ENCODE measurements around the gene PTPRA. TPM values are rescaled to one million over a fixed set of nuclear protein-coding genes. Genes with fewer than 3 reads are reported as not detected.
"Not testable (repeated sequence)": the region's sequence is repeated elsewhere in the genome, so short reads cannot be mapped to it uniquely, and the experiment has no call there.

The PTPRA gene
- total RNA-seq, 1 donor from 2014 or later: 54.3 TPM

- Mint-ChIP-seq H3K4me3 (ENCODE audit: unreplicated experiment) (peak overlapping the region; percentile 86), H3K4me1 (ENCODE audit: low read depth) (peaks cover 16% of the 10 kb centered on the region), H3K9me3 (ENCODE audit: low read depth) (no peaks in the 10 kb centered on the region), H3K27ac (ENCODE audit: unreplicated experiment) (no peak overlapping the region), H3K27me3 (ENCODE audit: low read depth) (no peaks in the 10 kb centered on the region), H3K36me3 (ENCODE audit: low read depth) (peaks cover 14% of the 10 kb centered on the region)
- TF ChIP-seq, protein P1, sequence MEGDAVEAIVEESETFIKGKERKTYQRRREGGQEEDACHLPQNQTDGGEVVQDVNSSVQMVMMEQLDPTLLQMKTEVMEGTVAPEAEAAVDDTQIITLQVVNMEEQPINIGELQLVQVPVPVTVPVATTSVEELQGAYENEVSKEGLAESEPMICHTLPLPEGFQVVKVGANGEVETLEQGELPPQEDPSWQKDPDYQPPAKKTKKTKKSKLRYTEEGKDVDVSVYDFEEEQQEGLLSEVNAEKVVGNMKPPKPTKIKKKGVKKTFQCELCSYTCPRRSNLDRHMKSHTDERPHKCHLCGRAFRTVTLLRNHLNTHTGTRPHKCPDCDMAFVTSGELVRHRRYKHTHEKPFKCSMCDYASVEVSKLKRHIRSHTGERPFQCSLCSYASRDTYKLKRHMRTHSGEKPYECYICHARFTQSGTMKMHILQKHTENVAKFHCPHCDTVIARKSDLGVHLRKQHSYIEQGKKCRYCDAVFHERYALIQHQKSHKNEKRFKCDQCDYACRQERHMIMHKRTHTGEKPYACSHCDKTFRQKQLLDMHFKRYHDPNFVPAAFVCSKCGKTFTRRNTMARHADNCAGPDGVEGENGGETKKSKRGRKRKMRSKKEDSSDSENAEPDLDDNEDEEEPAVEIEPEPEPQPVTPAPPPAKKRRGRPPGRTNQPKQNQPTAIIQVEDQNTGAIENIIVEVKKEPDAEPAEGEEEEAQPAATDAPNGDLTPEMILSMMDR (IDR thresholded peaks at IDR 0.05): no peak
- no peak for DNase-seq (ENCODE audit: low spot score)
These were observed 174.5 kb downstream of the PTPRA start for GRCh38 chr20:3047486-3048419.

GRCh38 chr20:3051385-3052019 is 178.2 kb downstream of the PTPRA start:
- H3K4me3 Mint-ChIP-seq (ENCODE audit: unreplicated experiment): no peak overlapping the region
- peaks cover 9% of the 10 kb centered on the region for H3K4me1 Mint-ChIP-seq (ENCODE audit: low read depth)
- no peak overlapping the region for H3K27ac Mint-ChIP-seq (ENCODE audit: unreplicated experiment)
- TF ChIP-seq, protein P1 (IDR thresholded peaks at IDR 0.05): no peak
- H3K27me3 Mint-ChIP-seq (ENCODE audit: low read depth): no peaks in the 10 kb centered on the region
- H3K36me3 Mint-ChIP-seq (ENCODE audit: low read depth): peaks cover 14% of the 10 kb centered on the region
- DNase-seq (ENCODE audit: low spot score): no peak
- no peaks in the 10 kb centered on the region for H3K9me3 Mint-ChIP-seq (ENCODE audit: low read depth)

DNA sequence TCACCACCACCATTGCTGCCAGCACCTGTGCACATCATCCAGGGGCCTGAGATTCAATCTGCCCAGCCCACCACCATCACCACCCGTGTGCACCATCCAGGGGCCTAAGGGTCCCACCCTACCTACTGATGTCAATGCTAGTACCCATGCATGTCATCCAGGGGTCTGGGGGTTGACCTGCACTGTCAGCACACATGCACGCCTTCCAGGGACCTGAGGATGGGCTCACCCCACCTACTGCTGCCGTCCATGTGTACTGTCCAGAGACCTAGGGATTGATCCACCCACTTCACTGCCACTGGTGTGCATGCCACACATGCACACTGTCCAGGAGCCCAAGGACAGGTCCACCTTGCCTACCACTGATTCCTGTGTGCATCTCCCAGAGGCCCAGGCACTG is 186.2 kb downstream of the PTPRA start:
- H3K4me1 Mint-ChIP-seq (ENCODE audit: low read depth): no peaks in the 10 kb centered on the region
- peaks cover under 1% of the 10 kb centered on the region for H3K27me3 Mint-ChIP-seq (ENCODE audit: low read depth)
- no peak overlapping the region for H3K4me3 Mint-ChIP-seq (ENCODE audit: unreplicated experiment)
- no peak for DNase-seq (ENCODE audit: low spot score)
- H3K27ac Mint-ChIP-seq (ENCODE audit: unreplicated experiment): no peak overlapping the region
- TF ChIP-seq, protein P1 (IDR thresholded peaks at IDR 0.05): no peak
- H3K9me3 Mint-ChIP-seq (ENCODE audit: low read depth): no peaks in the 10 kb centered on the region
- no peaks in the 10 kb centered on the region for H3K36me3 Mint-ChIP-seq (ENCODE audit: low read depth)

- not testable (repeated sequence) for H3K27ac Mint-ChIP-seq (ENCODE audit: unreplicated experiment); DNase-seq (ENCODE audit: low spot score); H3K4me1 Mint-ChIP-seq (ENCODE audit: low read depth); H3K9me3 Mint-ChIP-seq (ENCODE audit: low read depth); H3K27me3 Mint-ChIP-seq (ENCODE audit: low read depth); H3K36me3 Mint-ChIP-seq (ENCODE audit: low read depth); H3K4me3 Mint-ChIP-seq (ENCODE audit: unreplicated experiment)
These were observed 190.8 kb downstream of the PTPRA start for GRCh38 chr20:3064119-3064518.

- peak; percentile 39 for DNase-seq (ENCODE audit: low spot score)
- H3K4me1 Mint-ChIP-seq (ENCODE audit: low read depth): peaks cover 6% of the 10 kb centered on the region
- peaks cover 6% of the 10 kb centered on the region for H3K27me3 Mint-ChIP-seq (ENCODE audit: low read depth)
- no peak overlapping the region for H3K4me3 Mint-ChIP-seq (ENCODE audit: unreplicated experiment)
- no peaks in the 10 kb centered on the region for H3K36me3 Mint-ChIP-seq (ENCODE audit: low read depth)
- H3K27ac Mint-ChIP-seq (ENCODE audit: unreplicated experiment): no peak overlapping the region
- no peaks in the 10 kb centered on the region for H3K9me3 Mint-ChIP-seq (ENCODE audit: low read depth)
- TF ChIP-seq, protein P1 (IDR thresholded peaks at IDR 0.05): no peak
These were observed 194.1 kb downstream of the PTPRA start for GRCh38 chr20:3067139-3068014.
